Measurements from ENCODE around the gene PMAIP1. TPM values are rescaled to one million over a fixed set of nuclear protein-coding genes. Genes with fewer than 3 reads are reported as not detected.
"Not testable (repeated sequence)": the region's sequence is repeated elsewhere in the genome, so short reads cannot be mapped to it uniquely, and the experiment has no call there.

Gene PMAIP1
- polyA plus RNA-seq, 1 of the 3 experiments (the other 2 are of a cell fraction) = 76.9 TPM

DNA sequence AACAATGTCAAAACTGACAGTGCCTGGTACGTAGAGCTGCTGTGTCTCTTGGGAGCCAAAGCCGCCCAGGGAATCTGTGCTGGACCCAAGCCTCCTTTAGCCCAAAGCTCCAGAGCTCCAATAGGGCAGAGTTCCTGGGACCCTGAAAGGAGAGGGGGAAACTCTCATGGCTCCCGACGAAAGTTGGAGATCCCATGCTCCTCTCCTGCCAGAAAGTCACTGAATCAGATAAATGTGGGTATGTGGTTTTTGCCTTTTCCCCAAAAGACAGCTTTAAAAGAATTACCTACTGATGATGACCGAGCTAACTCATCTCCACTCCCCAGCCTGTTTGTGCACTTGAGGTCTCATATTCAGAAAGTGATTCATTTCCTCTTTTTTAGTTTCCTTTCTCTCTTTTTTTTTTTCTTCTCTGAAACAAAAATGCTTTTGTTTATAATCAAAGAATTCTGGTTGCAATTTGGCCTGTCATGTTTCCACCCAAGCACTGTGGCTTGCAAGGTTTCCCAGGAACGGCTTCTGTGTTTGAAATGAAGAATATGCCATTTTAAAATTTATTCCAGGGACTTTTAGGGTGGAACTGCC, 14.1 kb upstream of the PMAIP1 start (continued):
- TF ChIP-seq, protein P1, sequence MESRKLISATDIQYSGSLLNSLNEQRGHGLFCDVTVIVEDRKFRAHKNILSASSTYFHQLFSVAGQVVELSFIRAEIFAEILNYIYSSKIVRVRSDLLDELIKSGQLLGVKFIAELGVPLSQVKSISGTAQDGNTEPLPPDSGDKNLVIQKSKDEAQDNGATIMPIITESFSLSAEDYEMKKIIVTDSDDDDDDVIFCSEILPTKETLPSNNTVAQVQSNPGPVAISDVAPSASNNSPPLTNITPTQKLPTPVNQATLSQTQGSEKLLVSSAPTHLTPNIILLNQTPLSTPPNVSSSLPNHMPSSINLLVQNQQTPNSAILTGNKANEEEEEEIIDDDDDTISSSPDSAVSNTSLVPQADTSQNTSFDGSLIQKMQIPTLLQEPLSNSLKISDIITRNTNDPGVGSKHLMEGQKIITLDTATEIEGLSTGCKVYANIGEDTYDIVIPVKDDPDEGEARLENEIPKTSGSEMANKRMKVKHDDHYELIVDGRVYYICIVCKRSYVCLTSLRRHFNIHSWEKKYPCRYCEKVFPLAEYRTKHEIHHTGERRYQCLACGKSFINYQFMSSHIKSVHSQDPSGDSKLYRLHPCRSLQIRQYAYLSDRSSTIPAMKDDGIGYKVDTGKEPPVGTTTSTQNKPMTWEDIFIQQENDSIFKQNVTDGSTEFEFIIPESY (IDR thresholded peaks at IDR 0.05; ENCODE audit: borderline replicate concordance, low read depth) = 0 out of 2 replicates have a peak, but pooled peaks have one; percentile 48
- TF ChIP-seq POLR2AphosphoS5 (IDR thresholded peaks at IDR 0.05; ENCODE audit: low read depth, low read length) (peak; percentile 70; the same call in 1 of the 2 replicates), GATA2 (CRISPR knock-in tag; IDR thresholded peaks at IDR 0.05) (no peak), REST (IDR thresholded peaks at IDR 0.05; ENCODE audit: low read depth, low read length) (no peak), YY1 (IDR thresholded peaks at IDR 0.05; ENCODE audit: low read depth) (no peak), FOXM1 (IDR thresholded peaks at IDR 0.05; ENCODE audit: low read depth) (0 out of 2 replicates have a peak, but pooled peaks have one; percentile 64), SMC3 (IDR thresholded peaks at IDR 0.05; ENCODE audit: low read depth, low read length) (no peak; the same call in 1 of the 2 replicates)

- 87% methylated on average over 3 of the region's 3 CpGs for WGBS (ENCODE audit: low lambda C conversion rate)
- H3K27me3 ChIP-seq (ENCODE audit: insufficient read depth); H4K20me1 ChIP-seq (ENCODE audit: insufficient read depth); H3K9me2 ChIP-seq; H3K9me3 ChIP-seq; H3K79me2 ChIP-seq (ENCODE audit: insufficient read depth); H3K36me3 ChIP-seq (replicated peaks in 1 of 2; ENCODE audit: control insufficient read depth in 1 of 2, insufficient read depth in 2 of 2, low read length in 1 of 2); H3K4me3 ChIP-seq (ENCODE audit: low read depth in 2 of 2, low read length in 1 of 2); DNase-seq; CTCF ChIA-PET: not testable (repeated sequence)
- H3K27ac ChIP-seq (ENCODE audit: low read depth in 2 of 2, low read length in 1 of 2) = peak overlapping the region; percentile 77 to 100; a peak in 3 of 4 replicates
- H3F3A ChIP-seq (replicated peaks; ENCODE audit: insufficient read depth) = peaks cover 32% of the 10 kb centered on the region
- peaks cover 2 to 25% of the 10 kb centered on the region in 2 experiments; a peak in 3 of 4 replicates for H3K4me1 ChIP-seq (ENCODE audit: control insufficient read depth in 1 of 2, insufficient read depth in 2 of 2, low read depth in 1 of 2, low read length in 1 of 2)
- POLR2A ChIA-PET = interaction anchor here (0.6 kb wide), 1 partner anchor 72 kb away, joined by 3 read pairs; no protein-coding TSS in a partner anchor
- peak overlapping the region; percentile 71; the same call in 1 of the 2 replicates for H3K9ac ChIP-seq
- peak overlapping the region; percentile 57 for H2AFZ ChIP-seq (ENCODE audit: low read depth)
- H3K4me2 ChIP-seq = peak overlapping the region; percentile 83
Observed at GRCh38 chr18:59886399-59886798, 13.4 kb upstream of the PMAIP1 start.

- CTCF ChIA-PET = interaction anchor here (0.8 to 1.6 kb wide), 2 partner anchors 68 to 97 kb away, joined by 3 to 4 read pairs; no protein-coding TSS in a partner anchor
- H3F3A ChIP-seq (replicated peaks; ENCODE audit: insufficient read depth) = peaks cover 8% of the 10 kb centered on the region
- H3K27ac ChIP-seq (ENCODE audit: low read depth in 2 of 2, low read length in 1 of 2) = no peak overlapping the region
- H3K27me3 ChIP-seq (ENCODE audit: insufficient read depth) = no peaks in the 10 kb centered on the region
- peaks cover 0 to 6% of the 10 kb centered on the region in 2 experiments; a peak in 1 of 4 replicates for H3K4me1 ChIP-seq (ENCODE audit: control insufficient read depth in 1 of 2, insufficient read depth in 2 of 2, low read depth in 1 of 2, low read length in 1 of 2)
- H3K9ac ChIP-seq = no peak overlapping the region
- H3K36me3 ChIP-seq (replicated peaks in 1 of 2; ENCODE audit: control insufficient read depth in 1 of 2, insufficient read depth in 2 of 2, low read length in 1 of 2) = no peaks in the 10 kb centered on the region
- H3K79me2 ChIP-seq (ENCODE audit: insufficient read depth) = 0 out of 2 replicates have a peak, but pooled peaks cover 2% of the 10 kb centered on the region
- DNase-seq = no peak
- no peaks in the 10 kb centered on the region for H3K9me2 ChIP-seq
- POLR2A ChIA-PET = no interaction called here
- H3K4me3 ChIP-seq (ENCODE audit: low read depth in 2 of 2, low read length in 1 of 2) = no peak overlapping the region
- no peak overlapping the region for H3K4me2 ChIP-seq
- H2AFZ ChIP-seq (ENCODE audit: low read depth) = no peak overlapping the region
- no peak for TF ChIP-seq NFIC (IDR thresholded peaks at IDR 0.05; ENCODE audit: borderline replicate concordance)
- TF ChIP-seq EZH2phosphoT487 (IDR thresholded peaks at IDR 0.05; ENCODE audit: borderline replicate concordance, low read depth) = no peak
- no peaks in the 10 kb centered on the region for H4K20me1 ChIP-seq (ENCODE audit: insufficient read depth)
- no peaks in the 10 kb centered on the region for H3K9me3 ChIP-seq
- WGBS (ENCODE audit: low lambda C conversion rate) = 91% methylated on average over 3 of the region's 3 CpGs
Observed at GRCh38 chr18:59892123-59892522, 7.7 kb upstream of the PMAIP1 start.
